Panc1 (cell line): ENCODE measurements around the gene TFEB. TPM values are rescaled to one million over a fixed set of nuclear protein-coding genes. Genes with fewer than 3 reads are reported as not detected.

Experiments used
- ATAC-seq: fragments of 200-7000 bp; cut with Tn5 transposase; 2 replicates; pipeline ENCODE4 v1.9.1; 2020; ENCODE audit warnings: mild to moderate bottlenecking, moderate library complexity
- BruUV-seq: library from RNA; stranded (reverse); fragments of 400-500 nt; replicated peaks from 2 replicates; lab custom pipeline; 2021; lab: Mats Ljungman, UMichigan
- CTCF ChIA-PET: fragments of 300-600 bp; sonication (Branson Sonifier 250); formaldehyde crosslinking; loops from one replicate; lab custom pipeline; 2022; ENCODE audit warnings: antibody characterized with exemption; lab: Charles Lee
- POLR2A ChIA-PET: fragments of 300-600 bp; sonication (Branson Sonifier 250); formaldehyde crosslinking; loops from one replicate; lab custom pipeline; 2022; ENCODE audit warnings: antibody characterized with exemption; lab: Charles Lee
- DNase-seq: peaks from one replicate; pipeline ENCODE4 v3.0.0-alpha.2; 2010; ENCODE audit warnings: low read depth, low spot score
- H3K27ac ChIP-seq: 2 replicates; pipeline ENCODE4 v1.5.1; 2011; ENCODE audit warnings: mild to moderate bottlenecking, low read length, inconsistent platforms
- H3K27me3 ChIP-seq: fragments of 200-500 bp; sonication (Bioruptor generic); 2 replicates; pipeline ENCODE4 v1.6.0; 2014; ENCODE audit warnings: low read length, inconsistent platforms; ENCODE audit not compliant: control insufficient read depth, insufficient read depth
- H3K36me3 ChIP-seq: fragments of 200-500 bp; sonication (Bioruptor generic); 2 replicates; pipeline ENCODE4 v1.5.1; 2014; ENCODE audit warnings: inconsistent platforms, mild to moderate bottlenecking, low read length, moderate library complexity; ENCODE audit not compliant: control insufficient read depth, insufficient read depth
- H3K4me1 ChIP-seq: 2 replicates; pipeline ENCODE4 v1.5.1; 2011; ENCODE audit warnings: inconsistent platforms, mild to moderate bottlenecking, low read length, moderate library complexity; ENCODE audit not compliant: control insufficient read depth, insufficient read depth
- H3K4me3 ChIP-seq, 2 experiments: 2 replicates each; pipeline ENCODE4 v1.5.1; 2011 to 2012; ENCODE audit warnings: low read depth in 2 of 2, low read length in 2 of 2, mild to moderate bottlenecking in 2 of 2, inconsistent platforms in 1 of 2, moderate library complexity in 1 of 2
- H3K9me3 ChIP-seq: fragments of 200-500 bp; sonication (Bioruptor generic); 2 replicates; pipeline ENCODE4 v1.5.1; 2014; ENCODE audit warnings: low read depth, mild to moderate bottlenecking, inconsistent platforms, low read length, moderate library complexity; ENCODE audit not compliant: control insufficient read depth, insufficient read depth
- CTCF ChIP-seq: fragments of 450-650 bp; IDR thresholded peaks from 2 replicates; pipeline ENCODE4 v1.5.1; 2017; ENCODE audit warnings: mild to moderate bottlenecking
- POLR2AphosphoS5 ChIP-seq: IDR thresholded peaks from 2 replicates; pipeline ENCODE4 v1.6.1; 2012; ENCODE audit warnings: mild to moderate bottlenecking, low read depth, low read length, moderate library complexity
- REST ChIP-seq, 2 experiments: IDR thresholded peaks; 2 replicates each; pipeline ENCODE4 v1.6.1; 2011 to 2012; ENCODE audit warnings: low read depth in 2 of 2, control low read depth in 1 of 2, low read length in 1 of 2, mild to moderate bottlenecking in 1 of 2, moderate library complexity in 1 of 2; ENCODE audit not compliant: insufficient read depth in 1 of 2
- SIN3A ChIP-seq: IDR thresholded peaks from 2 replicates; pipeline ENCODE4 v1.6.1; 2012; ENCODE audit warnings: low read depth, mild to moderate bottlenecking, low read length, moderate library complexity, borderline replicate concordance; ENCODE audit not compliant: insufficient read depth
- TCF7L2 ChIP-seq: IDR thresholded peaks from 2 replicates; pipeline ENCODE4 v1.6.1; 2011; ENCODE audit warnings: mild to moderate bottlenecking, low read depth, low read length, inconsistent platforms
- in situ Hi-C: cut with HindIII; loops from 2 replicates; pipeline ENCODE4 v1.10.0; 2016; ENCODE audit warnings: low sequenced_read_pairs, low pct_unique_long_range_greater_than_20kb
- intact Hi-C: fragments of 100-400 bp; cut with micrococcal nuclease; formaldehyde crosslinking; loops from one replicate; pipeline ENCODE4 v1.10.0; 2022; ENCODE audit not compliant: unreplicated experiment
- total RNA-seq: library from RNA; stranded (reverse); gene quantifications from one replicate; pipeline ENCODE4 v1.2.1, GENCODE V29; 2021; ENCODE audit not compliant: unreplicated experiment

The TFEB gene
- total RNA-seq, 1 experiment from 2014 or later, result 13.3 TPM

GRCh38 chr6:41721414-41721813, 14.0 kb downstream of the TFEB start:
- Histone ChIP-seq H3K27me3 (no peaks in the 10 kb centered on the region), H3K4me3 (no peak overlapping the region), H3K27ac (no peak overlapping the region), H3K9me3 (no peaks in the 10 kb centered on the region), H3K4me1 (peaks cover 17% of the 10 kb centered on the region), H3K36me3 (no peaks in the 10 kb centered on the region)
- ChIA-PET POLR2A (no interaction called here), CTCF (interaction anchor here (1.1 kb wide), 1 partner anchor 8 kb away, joined by 3 read pairs; no protein-coding TSS in a partner anchor)
- DNase-seq (no peak), ATAC-seq (no peak)
- BruUV-seq, result no TSS peak
- TF ChIP-seq TCF7L2, result no peak
- no peak for TF ChIP-seq SIN3A
- TF ChIP-seq REST (IDR thresholded peaks at IDR 0.05; ENCODE audit: insufficient read depth in 1 of 2, low read depth in 2 of 2, low read length in 1 of 2), result no peak
- no peak for TF ChIP-seq CTCF
- no peak for TF ChIP-seq POLR2AphosphoS5
- in situ Hi-C loops, result no loop called here
- intact Hi-C loops, result no loop called here

GRCh38 chr6:41720783-41721182, 14.6 kb downstream of the TFEB start:
- Histone ChIP-seq H3K9me3 (no peaks in the 10 kb centered on the region), H3K4me1 (peaks cover 17% of the 10 kb centered on the region), H3K36me3 (no peaks in the 10 kb centered on the region), H3K4me3 (no peak overlapping the region), H3K27ac (no peak overlapping the region), H3K27me3 (no peaks in the 10 kb centered on the region)
- TF ChIP-seq TCF7L2 (no peak), POLR2AphosphoS5 (no peak), CTCF (no peak), REST (IDR thresholded peaks at IDR 0.05; ENCODE audit: insufficient read depth in 1 of 2, low read depth in 2 of 2, low read length in 1 of 2) (no peak), SIN3A (no peak)
- no peak for DNase-seq
- no TSS peak for BruUV-seq
- no peak for ATAC-seq
- in situ Hi-C loops, result no loop called here
- intact Hi-C loops, result no loop called here
- CTCF ChIA-PET, result no interaction called here
- POLR2A ChIA-PET, result no interaction called here
